Transverse colon (tissue), 4 donors: ENCODE measurements around the gene INTS4. TPM values are rescaled to one million over a fixed set of nuclear protein-coding genes. Genes with fewer than 3 reads are reported as not detected.
A peak's percentile ranks its signal among the peaks of the same experiment; 100 is the strongest.

Experiments used
- DNase-seq: peaks from one replicate; pipeline ENCODE4 v3.0.0-alpha.2; 2019
- H3K27ac ChIP-seq, 4 donors: fragments of 200-600 bp; sonication (generic); 2 replicates each; pipeline ENCODE4 v1.5.1; 2016 to 2018; ENCODE audit warnings: inconsistent platforms in 4 of 4
- H3K27me3 ChIP-seq: fragments of 200-600 bp; sonication (generic); 2 replicates; pipeline ENCODE4 v1.5.1; 2017; ENCODE audit warnings: inconsistent platforms
- H3K36me3 ChIP-seq, 4 donors: fragments of 200-600 bp; sonication (generic); 2 replicates each; pipeline ENCODE4 v1.5.1; 2017 to 2019; ENCODE audit warnings: inconsistent platforms in 4 of 4
- H3K4me1 ChIP-seq, 4 donors: fragments of 200-600 bp; sonication (generic); 2 replicates each; pipeline ENCODE4 v1.5.1; 2017 to 2020; ENCODE audit warnings: inconsistent platforms in 4 of 4
- H3K4me3 ChIP-seq, 4 donors: fragments of 200-600 bp; sonication (generic); 1 replicate in 1 of 4; 2 replicates in 3 of 4; pipeline versions ENCODE4 v1.5.1 to v1.6.1; 2017 to 2019; ENCODE audit warnings: inconsistent platforms in 4 of 4
- H3K9me3 ChIP-seq, 2 donors: fragments of 200-600 bp; sonication (generic); 2 replicates each; pipeline ENCODE4 v1.5.1; 2017 to 2019; ENCODE audit warnings: inconsistent platforms in 2 of 2
- CTCF ChIP-seq, 5 experiments: fragments of 200-600 bp in 3 of 5; fragments of 450-650 bp in 2 of 5; sonication (generic) in 3 of 5; IDR thresholded peaks; 1 replicate in 2 of 5; 2 replicates in 3 of 5; pipeline ENCODE4 v1.5.1; 2016 to 2017; ENCODE audit warnings: antibody characterized with exemption in 5 of 5, inconsistent platforms in 3 of 5, mild to moderate bottlenecking in 2 of 5, moderate library complexity in 1 of 5
- EP300 ChIP-seq: sonication (generic); formaldehyde crosslinking; IDR thresholded peaks from one replicate; pipeline ENCODE4 v1.6.1; 2017; ENCODE audit warnings: antibody characterized with exemption, low read depth
- POLR2A ChIP-seq: fragments of 450-650 bp; IDR thresholded peaks from one replicate; pipeline ENCODE4 v1.6.1; 2016; ENCODE audit warnings: antibody characterized with exemption, mild to moderate bottlenecking, moderate library complexity
- POLR2AphosphoS5 ChIP-seq, 3 donors: sonication (generic); formaldehyde crosslinking; IDR thresholded peaks; one replicate each; pipeline ENCODE4 v1.6.1; 2016; ENCODE audit warnings: antibody characterized with exemption in 3 of 3
- WGBS, 2 donors: methylation state at CpG; one replicate each; pipeline ENCODE4 v1.1.5; 2018; ENCODE audit warnings: low coverage in 1 of 2; 5-methylcytosine and 5-hydroxymethylcytosine counted together
- in situ Hi-C, 4 donors: fragments of 200-750 bp; cut with MboI; loops; one replicate each; pipeline versions ENCODE4 v1.15.0 to v1.15.1; 2017; ENCODE audit warnings: low sequenced_read_pairs in 3 of 4, low pct_ligation_motif_present in 1 of 4, low pct_unique_long_range_greater_than_20kb in 1 of 4
- intact Hi-C: fragments of 100-400 bp; cut with DNase I; formaldehyde crosslinking; loops from one replicate; pipeline ENCODE4 v1.15.1; 2023; ENCODE audit warnings: low total_unique reads
- total RNA-seq, 4 donors: library from RNA; depleted of rRNA; stranded (reverse); fragments of >200 nt; gene quantifications; one replicate each; pipeline ENCODE4 v1.1.0, GENCODE V29; 2016

Gene INTS4
- total RNA-seq, 4 donors from 2014 or later: 3.8 to 45.9 (median 31.5) TPM

- no peak overlapping the region for H3K4me3 ChIP-seq
- TF ChIP-seq CTCF (IDR thresholded peaks at IDR 0.05) (no peak), POLR2AphosphoS5 (IDR thresholded peaks at IDR 0.05) (no peak), EP300 (no peak), POLR2A (no peak)
- H3K27me3 ChIP-seq: no peaks in the 10 kb centered on the region
- DNase-seq: no peak
- intact Hi-C loops: no loop called here
- no peaks in the 10 kb centered on the region for H3K36me3 ChIP-seq
- peaks cover 0 to 15% (median 3%) of the 10 kb centered on the region in 4 donors for H3K4me1 ChIP-seq
- in situ Hi-C loops: no loop called here
- no peak overlapping the region for H3K27ac ChIP-seq
- no peaks in the 10 kb centered on the region for H3K9me3 ChIP-seq
These were observed 30.9 kb upstream of the INTS4 start for GRCh38 chr11:78025378-78025777.

- Histone ChIP-seq H3K4me1 (peaks cover 0 to 11% (median 2%) of the 10 kb centered on the region in 4 donors), H3K4me3 (peak overlapping the region in 3 of 4 donors; percentile 50 to 69 (median 67)), H3K27me3 (no peaks in the 10 kb centered on the region), H3K9me3 (no peaks in the 10 kb centered on the region), H3K36me3 (no peaks in the 10 kb centered on the region), H3K27ac (peak overlapping the region; percentile 61 to 83 (median 74))
- TF ChIP-seq POLR2A: no peak
- TF ChIP-seq POLR2AphosphoS5 (IDR thresholded peaks at IDR 0.05): no peak
- peak in 2 of 5 experiments; percentile 6 to 25 for TF ChIP-seq CTCF (IDR thresholded peaks at IDR 0.05)
- no peak for TF ChIP-seq EP300
- intact Hi-C loops: no loop called here
- in situ Hi-C loops: no loop called here
- no peak for DNase-seq
- 66 to 72% methylated on average over 7 of the region's 7 CpGs for WGBS, 2 donors
These were observed 29.0 kb upstream of the INTS4 start for GRCh38 chr11:78023426-78023825.

DNA sequence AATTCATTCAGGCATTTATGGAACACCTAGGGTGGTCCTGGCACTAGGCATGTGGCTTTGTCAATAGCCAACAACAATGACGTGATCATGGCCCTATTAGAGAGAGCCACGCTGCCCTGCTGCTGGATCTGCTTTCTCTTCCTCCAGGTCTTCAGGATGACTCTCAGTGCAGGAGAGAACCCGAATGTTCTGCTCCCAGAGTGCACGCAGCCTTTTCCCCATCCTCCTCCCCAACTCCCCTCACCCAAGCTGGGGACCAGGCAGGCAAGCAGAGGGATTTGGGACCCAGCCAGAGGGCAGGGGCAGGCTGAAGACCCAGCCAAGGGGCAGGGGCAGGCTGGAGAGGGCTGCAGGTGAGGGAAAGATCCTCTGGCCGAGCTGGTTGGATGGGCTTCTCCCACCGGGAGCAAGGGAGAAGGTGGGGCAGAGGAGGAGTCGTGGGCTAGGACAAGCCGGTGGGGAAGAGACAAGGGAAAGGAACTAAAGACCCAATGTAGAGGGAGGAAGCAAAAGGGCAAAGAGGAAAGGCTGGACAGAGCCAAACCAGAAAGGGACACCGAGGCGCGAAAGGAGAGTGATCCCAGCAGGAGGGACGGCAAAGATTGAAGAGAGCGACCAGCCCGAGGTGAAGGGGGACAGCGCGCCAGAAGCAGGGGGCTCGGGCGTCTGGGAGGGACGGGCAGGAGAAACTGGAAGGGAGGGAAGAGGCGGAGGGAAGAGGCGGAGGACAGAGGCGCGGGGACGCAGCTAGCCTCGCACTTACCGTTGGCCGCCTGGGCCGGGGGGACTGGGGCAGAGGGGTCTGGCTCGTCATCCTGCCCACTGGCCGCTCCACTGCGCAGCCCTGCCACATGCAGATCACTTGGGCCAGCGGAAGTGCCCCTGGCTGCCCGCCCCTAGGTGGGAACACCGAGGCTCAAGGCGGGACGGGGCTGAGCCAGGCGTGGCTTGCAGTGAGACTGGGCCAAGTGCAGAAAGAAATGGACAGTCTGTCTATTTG lies 28.2 kb upstream of the INTS4 start, which contains the start of gene KCTD14:
Gene KCTD14 (minus strand): TSS at position 880 of the 1,000 bp plus-strand sequence. CDS start 27 bp downstream, at position 853.
- Histone ChIP-seq H3K4me1 (peaks cover 0 to 11% (median 2%) of the 10 kb centered on the region in 4 donors), H3K27me3 (no peaks in the 10 kb centered on the region), H3K9me3 (no peaks in the 10 kb centered on the region), H3K27ac (peak within 1 kb of the TSS; percentile 61 to 83 (median 74)), H3K4me3 (peak within 1 kb of the TSS; percentile 37 to 69 (median 58)), H3K36me3 (no peaks in the 10 kb centered on the region)
- 4 to 11% methylated on average over 20 to 37 of the region's 37 CpGs for WGBS, 2 donors
- in situ Hi-C loops: no loop called here
- no peak for TF ChIP-seq EP300
- no peak for TF ChIP-seq CTCF (IDR thresholded peaks at IDR 0.05)
- TF ChIP-seq POLR2AphosphoS5 (IDR thresholded peaks at IDR 0.05): peak in 2 of 3 donors; percentile 34 to 71
- TF ChIP-seq POLR2A: peak; percentile 65
- peak; percentile 69 for DNase-seq
- intact Hi-C loops: no loop called here

DNA sequence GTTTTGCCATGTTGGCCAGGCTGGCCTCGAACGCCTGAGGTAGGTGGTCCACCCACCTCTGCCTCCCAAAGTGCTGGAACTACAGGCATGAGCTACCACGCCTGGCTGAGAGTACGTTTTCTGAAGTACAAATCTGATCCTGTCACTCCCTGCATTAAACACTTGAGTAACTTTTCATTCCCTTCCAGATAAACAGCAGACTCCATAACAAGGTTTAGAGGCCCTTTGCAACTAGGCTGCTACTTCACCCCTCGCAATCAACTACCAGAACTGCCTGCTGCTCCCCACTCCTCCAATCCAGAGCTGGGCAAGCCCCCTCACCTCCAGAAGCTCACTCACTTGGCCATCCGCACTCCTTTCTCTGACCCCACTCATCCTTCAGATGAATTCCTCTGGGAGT lies 27.1 kb upstream of the INTS4 start:
- Histone ChIP-seq H3K36me3 (no peaks in the 10 kb centered on the region), H3K4me1 (peaks cover 0 to 11% (median 2%) of the 10 kb centered on the region in 4 donors), H3K4me3 (no peak overlapping the region), H3K27me3 (no peaks in the 10 kb centered on the region), H3K27ac (peak overlapping the region in 1 of 4 donors; percentile 61), H3K9me3 (no peaks in the 10 kb centered on the region)
- intact Hi-C loops (no loop called here), in situ Hi-C loops (no loop called here)
- no peak for DNase-seq
- 67 to 77% methylated on average over 2 to 6 of the region's 6 CpGs for WGBS, 2 donors
- TF ChIP-seq EP300: no peak
- no peak for TF ChIP-seq POLR2A
- TF ChIP-seq POLR2AphosphoS5 (IDR thresholded peaks at IDR 0.05): no peak
- no peak for TF ChIP-seq CTCF (IDR thresholded peaks at IDR 0.05)
